ENCODE data around the gene PLCXD3. TPM values are rescaled to one million over a fixed set of nuclear protein-coding genes. Genes with fewer than 3 reads are reported as not detected.

PLCXD3 gene
- total RNA-seq, 1 donor, result 17.7 TPM

DNA sequence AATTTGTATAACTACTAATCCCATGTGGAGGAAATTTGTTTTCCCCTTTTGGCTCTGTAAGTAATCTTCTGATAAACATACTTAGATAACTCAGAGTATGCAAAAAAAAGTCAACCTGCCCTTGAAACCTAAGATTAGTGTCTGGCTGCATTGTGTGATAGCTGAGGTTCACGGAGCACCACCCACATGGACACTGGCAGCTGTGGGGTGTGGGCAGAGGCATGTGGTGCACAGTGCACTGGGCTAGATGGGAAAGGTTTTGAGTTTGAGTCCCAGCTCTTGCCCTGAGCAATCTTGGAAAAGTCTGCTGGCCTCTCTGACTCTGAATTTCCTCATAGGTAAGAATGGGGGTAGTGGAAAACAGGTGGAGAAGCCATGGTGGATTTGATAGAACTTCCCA is 75.1 kb downstream of the PLCXD3 start:
- no peak for DNase-seq (ENCODE audit: low read depth)
- TF ChIP-seq, protein P1, sequence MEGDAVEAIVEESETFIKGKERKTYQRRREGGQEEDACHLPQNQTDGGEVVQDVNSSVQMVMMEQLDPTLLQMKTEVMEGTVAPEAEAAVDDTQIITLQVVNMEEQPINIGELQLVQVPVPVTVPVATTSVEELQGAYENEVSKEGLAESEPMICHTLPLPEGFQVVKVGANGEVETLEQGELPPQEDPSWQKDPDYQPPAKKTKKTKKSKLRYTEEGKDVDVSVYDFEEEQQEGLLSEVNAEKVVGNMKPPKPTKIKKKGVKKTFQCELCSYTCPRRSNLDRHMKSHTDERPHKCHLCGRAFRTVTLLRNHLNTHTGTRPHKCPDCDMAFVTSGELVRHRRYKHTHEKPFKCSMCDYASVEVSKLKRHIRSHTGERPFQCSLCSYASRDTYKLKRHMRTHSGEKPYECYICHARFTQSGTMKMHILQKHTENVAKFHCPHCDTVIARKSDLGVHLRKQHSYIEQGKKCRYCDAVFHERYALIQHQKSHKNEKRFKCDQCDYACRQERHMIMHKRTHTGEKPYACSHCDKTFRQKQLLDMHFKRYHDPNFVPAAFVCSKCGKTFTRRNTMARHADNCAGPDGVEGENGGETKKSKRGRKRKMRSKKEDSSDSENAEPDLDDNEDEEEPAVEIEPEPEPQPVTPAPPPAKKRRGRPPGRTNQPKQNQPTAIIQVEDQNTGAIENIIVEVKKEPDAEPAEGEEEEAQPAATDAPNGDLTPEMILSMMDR (IDR thresholded peaks at IDR 0.05; ENCODE audit: insufficient read depth, low read length), result no peak
- no peak overlapping the region for H3K4me3 ChIP-seq (ENCODE audit: low read depth, low read length)

DNA sequence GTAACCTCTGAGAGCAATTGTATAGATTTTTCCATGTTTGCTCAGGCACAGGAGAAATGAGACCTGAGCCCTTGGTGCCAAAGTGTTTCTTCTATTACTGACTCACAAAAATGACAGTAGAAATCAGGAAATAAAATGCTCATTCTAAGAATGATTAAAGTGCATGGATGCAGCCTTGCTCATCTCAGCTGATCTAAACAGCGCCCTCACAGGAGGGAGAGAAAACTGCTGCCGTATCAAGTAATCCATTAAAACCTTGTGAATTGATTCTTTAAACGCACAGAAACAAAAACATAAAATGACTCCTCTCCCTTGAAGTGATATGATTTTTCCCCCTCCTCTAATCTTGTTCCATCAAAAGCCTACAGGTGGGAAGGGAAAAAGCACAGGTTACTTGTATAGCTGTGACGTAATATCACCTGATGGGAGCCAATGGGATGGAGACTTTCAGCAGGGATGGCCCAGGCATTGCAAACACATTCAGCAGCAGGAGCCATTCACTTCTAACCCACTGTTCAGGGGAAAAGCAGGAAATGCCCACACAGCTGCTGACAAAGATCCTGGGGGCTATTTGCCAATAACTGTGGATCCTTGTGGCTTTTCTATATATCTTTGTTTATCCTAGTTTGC is 76.7 kb downstream of the PLCXD3 start:
- no peak for DNase-seq (ENCODE audit: low read depth)
- no peak overlapping the region for H3K4me3 ChIP-seq (ENCODE audit: low read depth, low read length)
- TF ChIP-seq, protein P1 (IDR thresholded peaks at IDR 0.05; ENCODE audit: insufficient read depth, low read length), result peak; percentile 32

DNA sequence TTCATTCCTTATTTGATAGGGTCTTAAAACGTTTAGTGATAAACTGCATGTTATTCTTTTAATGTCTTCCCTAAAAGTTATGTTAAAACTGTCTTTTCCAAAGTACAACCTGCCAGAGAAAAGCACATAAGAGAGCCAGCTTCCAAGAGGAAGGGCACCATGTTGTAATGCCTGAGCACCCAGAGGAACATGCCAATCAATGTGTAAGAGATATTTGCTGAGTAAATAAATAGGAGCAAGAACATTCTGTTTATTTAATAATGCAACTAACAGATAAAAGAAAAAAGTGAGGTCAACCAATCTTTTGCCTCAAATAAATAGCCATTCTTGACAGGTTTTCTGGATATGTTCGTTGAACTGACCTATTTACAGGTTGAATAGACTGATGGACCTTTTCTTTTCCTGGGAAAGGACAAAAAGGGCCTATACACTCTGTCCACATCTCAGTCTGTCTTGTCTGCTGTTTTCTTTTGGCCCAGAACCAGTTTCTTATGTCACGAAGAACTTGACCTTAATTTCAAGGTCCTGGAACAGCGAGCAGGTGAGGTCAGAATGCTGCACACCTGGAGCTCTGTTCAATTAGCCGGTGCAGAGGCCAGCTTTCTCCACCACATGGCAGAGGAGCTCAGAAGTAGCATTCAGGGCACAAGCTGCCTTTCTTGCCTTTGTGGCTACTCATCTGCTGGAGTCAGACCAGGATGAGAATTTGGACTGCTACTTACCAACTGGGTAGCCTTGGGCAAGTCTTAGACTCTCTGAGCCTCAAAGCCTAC is 77.7 kb downstream of the PLCXD3 start:
- TF ChIP-seq, protein P1 (IDR thresholded peaks at IDR 0.05; ENCODE audit: insufficient read depth, low read length), result no peak
- DNase-seq (ENCODE audit: low read depth), result no peak
- H3K4me3 ChIP-seq (ENCODE audit: low read depth, low read length), result no peak overlapping the region

GRCh38 chr5:41427505-41427904 is 82.9 kb downstream of the PLCXD3 start:
- H3K4me3 ChIP-seq (ENCODE audit: low read depth, low read length), result no peak overlapping the region
- TF ChIP-seq, protein P1 (IDR thresholded peaks at IDR 0.05; ENCODE audit: insufficient read depth, low read length), result no peak
- DNase-seq (ENCODE audit: low read depth), result no peak

- DNase-seq (ENCODE audit: low read depth), result peak; percentile 36
- TF ChIP-seq, protein P1 (IDR thresholded peaks at IDR 0.05; ENCODE audit: insufficient read depth, low read length), result no peak
- no peak overlapping the region for H3K4me3 ChIP-seq (ENCODE audit: low read depth, low read length)
Measured at GRCh38 chr5:41425736-41426135, 84.7 kb downstream of the PLCXD3 start.

DNA sequence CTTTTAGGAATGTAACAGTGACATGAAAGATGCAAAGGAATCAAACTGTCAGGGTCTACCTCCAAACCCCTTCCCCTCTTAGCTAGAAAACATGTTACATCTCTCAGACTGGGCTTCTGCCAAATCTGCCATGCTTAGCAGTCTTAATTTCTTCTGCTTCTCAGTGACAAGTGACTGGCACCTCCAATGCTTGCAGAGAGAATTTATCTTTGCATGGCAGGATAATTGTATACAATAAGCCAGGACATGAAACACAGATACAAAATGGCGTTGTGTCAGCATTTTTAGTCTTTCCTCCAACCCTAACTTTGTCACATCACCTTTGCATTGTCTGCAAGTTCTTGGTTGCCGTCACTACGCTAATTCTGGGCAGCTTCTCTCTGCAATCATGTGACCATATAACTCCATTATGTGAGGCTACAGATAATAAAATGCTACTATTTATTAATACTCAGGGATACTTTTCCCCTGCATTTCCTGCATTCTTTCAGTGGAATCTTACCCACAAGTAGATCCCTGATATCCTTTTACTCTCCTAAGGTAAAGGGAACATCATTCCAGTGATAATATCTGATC is 89.8 kb downstream of the PLCXD3 start:
- no peak for DNase-seq (ENCODE audit: low read depth)
- no peak overlapping the region for H3K4me3 ChIP-seq (ENCODE audit: low read depth, low read length)
- TF ChIP-seq, protein P1 (IDR thresholded peaks at IDR 0.05; ENCODE audit: insufficient read depth, low read length), result no peak
